Neural cell (in vitro differentiated cells): ENCODE results near the gene SWAP70. TPM values are rescaled to one million over a fixed set of nuclear protein-coding genes. Genes with fewer than 3 reads are reported as not detected.

Experiments
- H2AFZ ChIP-seq: fragments of 200-600, 300-800 bp; sonication (generic), shearing (Covaris generic); 2 replicates; pipeline ENCODE4 v1.6.0; 2014; ENCODE audit warnings: low read depth, mild to moderate bottlenecking, antibody characterized with exemption, low read length, moderate library complexity
- H3F3A ChIP-seq: fragments of 200-600 bp; shearing (Covaris generic); 2 replicates; pipeline ENCODE4 v1.6.1; 2016; ENCODE audit warnings: mild to moderate bottlenecking, moderate library complexity, mixed read lengths, antibody characterized with exemption, low read length; ENCODE audit not compliant: insufficient read depth, poor library complexity, severe bottlenecking
- H3K27ac ChIP-seq: fragments of 200-600, 300-800 bp; sonication (generic), shearing (Covaris generic); 2 replicates; pipeline ENCODE4 v1.5.1; 2014; ENCODE audit warnings: mild to moderate bottlenecking, low read length, moderate library complexity
- H3K27me3 ChIP-seq: fragments of 300-800, 200-600 bp; sonication (generic), shearing (Covaris generic); 2 replicates; pipeline ENCODE4 v1.6.0; 2014; ENCODE audit warnings: mild to moderate bottlenecking, low read depth, low read length, moderate library complexity; ENCODE audit not compliant: insufficient read depth
- H3K36me3 ChIP-seq: fragments of 300-800, 200-600 bp; sonication (generic), shearing (Covaris generic); 2 replicates; pipeline ENCODE4 v1.5.1; 2014; ENCODE audit warnings: mild to moderate bottlenecking, antibody characterized with exemption, low read length, moderate library complexity; ENCODE audit not compliant: insufficient read depth
- H3K4me2 ChIP-seq: fragments of 300-800, 200-600 bp; sonication (generic), shearing (Covaris generic); 2 replicates; pipeline ENCODE4 v1.6.0; 2014; ENCODE audit warnings: mild to moderate bottlenecking, low read length
- H3K4me3 ChIP-seq: fragments of 300-800, 200-600 bp; sonication (generic), shearing (Covaris generic); 2 replicates; pipeline ENCODE4 v1.5.1; 2014; ENCODE audit warnings: mild to moderate bottlenecking, low read length, moderate library complexity
- H3K79me2 ChIP-seq: fragments of 200-600 bp; shearing (Covaris generic); replicated peaks from 2 replicates; pipeline ENCODE4 v1.6.0; 2014; ENCODE audit warnings: mild to moderate bottlenecking, low read length, moderate library complexity; ENCODE audit not compliant: insufficient read depth
- H3K9ac ChIP-seq: fragments of 300-800, 200-600 bp; sonication (generic), shearing (Covaris generic); 2 replicates; pipeline ENCODE4 v1.6.1; 2016; ENCODE audit warnings: mild to moderate bottlenecking, low read length, mixed read lengths
- H3K9me2 ChIP-seq: fragments of 200-600 bp; shearing (Covaris generic); 2 replicates; pipeline ENCODE4 v1.6.1; 2016; ENCODE audit warnings: mild to moderate bottlenecking, low read length, mixed read lengths; ENCODE audit not compliant: insufficient read depth
- H3K9me3 ChIP-seq: fragments of 200-600, 300-800 bp; sonication (generic), shearing (Covaris generic); 2 replicates; pipeline ENCODE4 v1.6.1; 2016; ENCODE audit warnings: mild to moderate bottlenecking, mixed run types, low read length, moderate library complexity, mixed read lengths
- H4K20me1 ChIP-seq: fragments of 200-600 bp; shearing (Covaris generic); 2 replicates; pipeline ENCODE4 v1.6.1; 2016; ENCODE audit warnings: mild to moderate bottlenecking, mixed run types; ENCODE audit not compliant: insufficient read depth
- CTCF ChIP-seq: fragments of 450-650 bp; IDR thresholded peaks from 2 replicates; pipeline ENCODE4 v1.5.1; 2014; ENCODE audit warnings: antibody characterized with exemption, mild to moderate bottlenecking, moderate library complexity; ENCODE audit not compliant: poor library complexity, severe bottlenecking
- EZH2 ChIP-seq: fragments of 200-600, 300-800 bp; shearing (Covaris generic), sonication (generic); IDR thresholded peaks from 2 replicates; pipeline ENCODE4 v1.6.1; 2014; ENCODE audit warnings: antibody characterized with exemption, low read length, borderline replicate concordance, mild to moderate bottlenecking; ENCODE audit not compliant: insufficient read depth, poor library complexity, severe bottlenecking
- MXI1 ChIP-seq: fragments of 450-650 bp; conservative IDR thresholded peaks from 2 replicates; pipeline ENCODE4 v1.6.1; 2014; ENCODE audit warnings: antibody characterized with exemption, mild to moderate bottlenecking; ENCODE audit not compliant: poor library complexity, severe bottlenecking
- POLR2AphosphoS5 ChIP-seq: IDR thresholded peaks from 2 replicates; pipeline ENCODE4 v1.6.1; 2012
- RAD21 ChIP-seq: fragments of 450-650 bp; conservative IDR thresholded peaks from 2 replicates; pipeline ENCODE4 v1.6.1; 2014; ENCODE audit warnings: antibody characterized with exemption, mild to moderate bottlenecking, moderate library complexity
- REST ChIP-seq: IDR thresholded peaks from 2 replicates; pipeline ENCODE4 v1.6.1; 2012; ENCODE audit warnings: borderline replicate concordance
- SMC3 ChIP-seq: fragments of 450-650 bp; conservative IDR thresholded peaks from 2 replicates; pipeline ENCODE4 v1.6.1; 2014; ENCODE audit warnings: antibody characterized with exemption, mild to moderate bottlenecking, moderate library complexity; ENCODE audit not compliant: poor library complexity
- polyA plus RNA-seq: library from polyadenylated mRNA; depleted of rRNA; stranded (reverse); fragments of >200 nt; gene quantifications from 2 replicates; pipeline ENCODE4 v1.2.3, GENCODE V29; 2014

SWAP70 gene
- polyA plus RNA-seq, 1 donor from 2014 or later = 1.4 TPM

- TF ChIP-seq POLR2AphosphoS5 (no peak), MXI1 (no peak)
Measured at GRCh38 chr11:9629064-9629463, 34.8 kb upstream of the SWAP70 start.

GRCh38 chr11:9633679-9634078 is 30.2 kb upstream of the SWAP70 start:
- Histone ChIP-seq H3F3A (no peaks in the 10 kb centered on the region), H3K4me2 (no peak overlapping the region), H4K20me1 (no peaks in the 10 kb centered on the region), H3K9me2 (no peaks in the 10 kb centered on the region), H3K4me3 (no peak overlapping the region), H3K36me3 (no peaks in the 10 kb centered on the region), H3K79me2 (no peaks in the 10 kb centered on the region), H3K9me3 (no peaks in the 10 kb centered on the region), H2AFZ (no peak overlapping the region), H3K27ac (no peak overlapping the region), H3K9ac (no peak overlapping the region), H3K27me3 (no peaks in the 10 kb centered on the region)
- TF ChIP-seq EZH2 (no peak), CTCF (no peak), REST (no peak), MXI1 (no peak)

More at GRCh38 chr11:9629064-9629463, 34.8 kb upstream of the SWAP70 start:
- Histone ChIP-seq H3K27me3 (no peaks in the 10 kb centered on the region), H3K9ac (no peak overlapping the region), H3K36me3 (no peaks in the 10 kb centered on the region), H3K9me3 (no peaks in the 10 kb centered on the region), H3F3A (no peaks in the 10 kb centered on the region), H3K4me2 (no peak overlapping the region), H2AFZ (no peak overlapping the region), H3K79me2 (no peaks in the 10 kb centered on the region), H3K27ac (no peak overlapping the region), H3K9me2 (no peaks in the 10 kb centered on the region), H3K4me3 (no peak overlapping the region), H4K20me1 (no peaks in the 10 kb centered on the region)

GRCh38 chr11:9636691-9637090 is 27.2 kb upstream of the SWAP70 start:
- no peak overlapping the region for H3K4me3 ChIP-seq
- no peak overlapping the region for H3K27ac ChIP-seq
- H2AFZ ChIP-seq = no peak overlapping the region
- TF ChIP-seq SMC3 (no peak), RAD21 (no peak), EZH2 (no peak), MXI1 (no peak), REST (no peak), POLR2AphosphoS5 (no peak)
- H3K9ac ChIP-seq = no peak overlapping the region
- no peaks in the 10 kb centered on the region for H4K20me1 ChIP-seq
- H3K9me2 ChIP-seq = no peaks in the 10 kb centered on the region
- no peak overlapping the region for H3K4me2 ChIP-seq
- H3K36me3 ChIP-seq = no peaks in the 10 kb centered on the region
- no peaks in the 10 kb centered on the region for H3K9me3 ChIP-seq
- H3K79me2 ChIP-seq = no peaks in the 10 kb centered on the region
- H3K27me3 ChIP-seq = no peaks in the 10 kb centered on the region
- no peaks in the 10 kb centered on the region for H3F3A ChIP-seq
